IMR-90 (cell line): Measurements from ENCODE around the gene ALAD. TPM values are rescaled to one million over a fixed set of nuclear protein-coding genes. Genes with fewer than 3 reads are reported as not detected.

Experiments used
- ATAC-seq: fragments of 200-7000 bp; cut with Tn5 transposase; 2 replicates; pipeline ENCODE4 v1.9.1; 2020; ENCODE audit warnings: low read depth, mild to moderate bottlenecking, moderate library complexity
- BruUV-seq: library from RNA; stranded (reverse); fragments of 400-500 nt; replicated peaks from 2 replicates; lab custom pipeline; 2021; lab: Mats Ljungman, UMichigan
- CTCF ChIA-PET: fragments of 300-600 bp; formaldehyde crosslinking; extraction: SDS; loops from one replicate; lab custom pipeline; 2021; ENCODE audit warnings: antibody characterized with exemption; lab: Yijun Ruan, JAX
- POLR2A ChIA-PET: fragments of 300-600 bp; sonication (Branson Sonifier 250); formaldehyde crosslinking; loops from one replicate; lab custom pipeline; 2022; ENCODE audit warnings: antibody characterized with exemption; ENCODE audit not compliant: unreplicated experiment; lab: Charles Lee
- DNase-seq: peaks from one replicate; pipeline ENCODE4 v3.0.0; 2013
- H2AFZ ChIP-seq: replicated peaks from 2 replicates; pipeline ENCODE3; 2013; ENCODE audit warnings: low read length, mild to moderate bottlenecking; ENCODE audit not compliant: poor library complexity
- H2AK5ac ChIP-seq: 2 replicates; pipeline ENCODE4 v1.6.1; 2013; ENCODE audit warnings: low read depth, low read length, inconsistent platforms
- H2AK9ac ChIP-seq: replicated peaks from 2 replicates; pipeline ENCODE3; 2013; ENCODE audit warnings: mild to moderate bottlenecking, low read depth, low read length, moderate library complexity; ENCODE audit not compliant: poor library complexity
- H2BK120ac ChIP-seq: 2 replicates; pipeline ENCODE4 v1.6.1; 2013; ENCODE audit warnings: low read depth, low read length, inconsistent platforms
- H2BK15ac ChIP-seq: 3 replicates; pipeline ENCODE4 v1.6.1; 2013; ENCODE audit warnings: low read depth, low read length, inconsistent platforms
- H2BK20ac ChIP-seq: 2 replicates; pipeline ENCODE4 v1.6.1; 2013; ENCODE audit warnings: low read depth, mild to moderate bottlenecking, inconsistent platforms, low read length, moderate library complexity
- H2BK5ac ChIP-seq: 2 replicates; pipeline ENCODE4 v1.6.1; 2013; ENCODE audit warnings: mild to moderate bottlenecking, low read depth, low read length, inconsistent platforms; ENCODE audit not compliant: poor library complexity, severe bottlenecking
- H3K14ac ChIP-seq: replicated peaks from 2 replicates; pipeline ENCODE4 v1.6.1; 2013; ENCODE audit warnings: low read depth, low read length, inconsistent platforms
- H3K18ac ChIP-seq: 2 replicates; pipeline ENCODE4 v1.6.1; 2013; ENCODE audit warnings: low read depth, low read length, control low read depth
- H3K23ac ChIP-seq: 2 replicates; pipeline ENCODE4 v1.6.1; 2013; ENCODE audit warnings: low read depth, low read length, inconsistent platforms
- H3K27ac ChIP-seq: 2 replicates; pipeline ENCODE4 v1.5.1; 2013; ENCODE audit warnings: mild to moderate bottlenecking, control low read depth, low read length; ENCODE audit not compliant: insufficient read depth
- H3K27me3 ChIP-seq: 2 replicates; pipeline ENCODE4 v1.6.1; 2013; ENCODE audit warnings: low read length; ENCODE audit not compliant: control insufficient read depth, insufficient read depth
- H3K36me3 ChIP-seq: 2 replicates; pipeline ENCODE4 v1.6.1; 2013; ENCODE audit warnings: low read length, mixed read lengths; ENCODE audit not compliant: control insufficient read depth, insufficient read depth
- H3K4ac ChIP-seq: 2 replicates; pipeline ENCODE4 v1.6.1; 2013; ENCODE audit warnings: low read depth, low read length, inconsistent platforms
- H3K4me1 ChIP-seq: 2 replicates; pipeline ENCODE4 v1.6.1; 2013; ENCODE audit warnings: low read length, mixed read lengths; ENCODE audit not compliant: control insufficient read depth, insufficient read depth
- H3K4me2 ChIP-seq: 2 replicates; pipeline ENCODE4 v1.6.1; 2013; ENCODE audit warnings: low read depth, mild to moderate bottlenecking, control low read depth, low read length, moderate library complexity
- H3K4me3 ChIP-seq: 2 replicates; pipeline ENCODE4 v1.5.1; 2013; ENCODE audit warnings: low read depth, mild to moderate bottlenecking, control low read depth, low read length, moderate library complexity; ENCODE audit not compliant: insufficient read depth
- H3K56ac ChIP-seq: 2 replicates; pipeline ENCODE4 v1.6.1; 2013; ENCODE audit warnings: low read length, inconsistent platforms; ENCODE audit not compliant: insufficient read depth; ENCODE audit errors: extremely low read depth
- H3K79me1 ChIP-seq, 2 experiments: 2 replicates each; pipeline ENCODE4 v1.6.1; 2013; ENCODE audit warnings: low read length in 2 of 2, inconsistent platforms in 1 of 2, low read depth in 1 of 2
- H3K9ac ChIP-seq: 2 replicates; pipeline ENCODE4 v1.6.1; 2013; ENCODE audit warnings: low read depth, low read length, control low read depth
- H3K9me1 ChIP-seq: 2 replicates; pipeline ENCODE4 v1.6.1; 2013; ENCODE audit warnings: low read length, inconsistent platforms; ENCODE audit not compliant: insufficient read depth
- H3K9me3 ChIP-seq: 2 replicates; pipeline ENCODE4 v1.6.1; 2013; ENCODE audit warnings: low read length; ENCODE audit not compliant: control insufficient read depth, insufficient read depth
- H4K20me1 ChIP-seq: 2 replicates; pipeline ENCODE4 v1.6.1; 2013; ENCODE audit warnings: low read length, inconsistent platforms; ENCODE audit not compliant: insufficient read depth
- H4K5ac ChIP-seq: 2 replicates; pipeline ENCODE4 v1.6.1; 2013; ENCODE audit warnings: mild to moderate bottlenecking, low read depth, low read length, control low read depth
- H4K8ac ChIP-seq, 2 experiments: 2 replicates each; pipeline ENCODE4 v1.6.1; 2013; ENCODE audit warnings: low read depth in 2 of 2, low read length in 2 of 2, control low read depth in 1 of 2, inconsistent platforms in 1 of 2
- H4K91ac ChIP-seq: 2 replicates; pipeline ENCODE4 v1.6.1; 2013; ENCODE audit warnings: low read depth, low read length, inconsistent platforms; ENCODE audit not compliant: insufficient read depth
- MXI1 ChIP-seq: IDR thresholded peaks from 2 replicates; pipeline ENCODE4 v1.6.1; 2012; ENCODE audit warnings: low read depth, mild to moderate bottlenecking, low read length, moderate library complexity, borderline replicate concordance
- WGBS, 2 experiments: methylation state at CpG; one replicate each; pipeline versions ENCODE4 v1.1.5 to v1.1.7; 2013; ENCODE audit warnings: missing lambda C conversion rate in 2 of 2; ENCODE audit not compliant: insufficient read length in 1 of 2; ENCODE audit errors: extremely low coverage in 2 of 2; 5-methylcytosine and 5-hydroxymethylcytosine counted together
- dilution Hi-C: fragments of 300-500 bp; cut with HindIII; formaldehyde crosslinking; loops from one replicate; pipeline ENCODE4 v1.14.3; 2018; ENCODE audit warnings: low sequenced_read_pairs; ENCODE audit not compliant: unreplicated experiment
- in situ Hi-C: fragments of 300-500 bp; cut with MboI; formaldehyde crosslinking; loops from 3 replicates; pipeline ENCODE4 v1.14.3; 2019; ENCODE audit warnings: low sequenced_read_pairs, inconsistent platforms, mixed read lengths
- intact Hi-C: fragments of 100-400 bp; cut with micrococcal nuclease; formaldehyde crosslinking; loops from 2 replicates; pipeline ENCODE4 v1.10.0; 2022
- polyA plus RNA-seq, 3 experiments: library from polyadenylated mRNA; depleted of rRNA; stranded (reverse); fragments of >200 nt; gene quantifications; 2 replicates each; pipeline ENCODE4 v1.2.3, GENCODE V29; 2012; ENCODE audit warnings: low replicate concordance in 1 of 3
- total RNA-seq: library from RNA; depleted of rRNA; stranded (reverse); fragments of >200 nt; gene quantifications from 2 replicates; pipeline ENCODE4 v1.2.3, GENCODE V29; 2012

Gene ALAD
- total and polyA plus RNA-seq, 2 of the 4 experiments (the other 2 are of a cell fraction) = 11.1 to 15.6 TPM

DNA sequence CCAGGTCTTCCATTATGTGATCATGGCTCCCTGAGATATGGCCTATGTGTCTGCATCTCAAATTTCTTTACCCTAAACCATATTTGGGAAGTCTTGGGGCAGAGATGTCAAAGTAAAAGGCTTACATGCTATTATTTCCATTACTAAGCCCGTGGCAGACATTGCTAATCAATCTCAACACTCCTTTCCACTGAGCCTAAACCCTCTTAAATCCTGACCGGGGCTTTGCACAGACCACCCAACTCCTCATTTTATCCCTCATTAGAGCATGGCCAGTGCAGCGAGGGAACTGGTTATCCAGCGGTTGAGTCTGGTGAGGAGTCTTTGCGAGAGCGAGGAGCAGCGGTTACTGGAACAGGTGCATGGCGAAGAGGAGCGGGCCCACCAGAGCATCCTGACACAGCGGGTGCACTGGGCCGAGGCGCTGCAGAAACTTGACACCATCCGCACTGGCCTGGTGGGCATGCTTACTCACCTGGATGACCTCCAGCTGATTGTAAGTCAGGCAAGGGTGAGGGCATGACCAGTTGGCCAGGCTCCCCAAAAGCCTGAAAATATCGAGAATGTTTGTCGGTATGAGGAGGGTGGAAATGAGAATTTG lies 40.7 kb downstream of the ALAD start:
- no peak overlapping the region for H3K18ac ChIP-seq
- intact Hi-C loops = no loop called here
- H2AK9ac ChIP-seq = no peak overlapping the region
- H3K56ac ChIP-seq = no peak overlapping the region
- no peak overlapping the region for H2BK120ac ChIP-seq
- no peak overlapping the region for H2AK5ac ChIP-seq
- 40 to 100% methylated on average over 2 of the region's 15 CpGs for WGBS, 2 experiments
- no peak overlapping the region for H3K4ac ChIP-seq
- no peak overlapping the region for H4K5ac ChIP-seq
- dilution Hi-C loops = no loop called here
- H4K8ac ChIP-seq = no peak overlapping the region
- H2BK5ac ChIP-seq = no peak overlapping the region
- in situ Hi-C loops = no loop called here
- no TSS peak for BruUV-seq
- POLR2A ChIA-PET = no interaction called here
- no peak overlapping the region for H2BK20ac ChIP-seq
- no peaks in the 10 kb centered on the region for H4K20me1 ChIP-seq
- H3K23ac ChIP-seq = no peak overlapping the region
- no peaks in the 10 kb centered on the region for H3K79me1 ChIP-seq
- no peak overlapping the region for H3K9ac ChIP-seq
- H3K14ac ChIP-seq = no peak overlapping the region
- no peak overlapping the region for H3K4me2 ChIP-seq
- CTCF ChIA-PET = no interaction called here
- H3K27ac ChIP-seq = no peak overlapping the region
- no peaks in the 10 kb centered on the region for H3K9me3 ChIP-seq
- ATAC-seq (no peak), DNase-seq (no peak)
- no peak overlapping the region for H3K4me3 ChIP-seq
- H4K91ac ChIP-seq = no peak overlapping the region
- peaks cover 39% of the 10 kb centered on the region for H3K27me3 ChIP-seq
- no peak overlapping the region for H2BK15ac ChIP-seq
- no peak overlapping the region for H2AFZ ChIP-seq
- no peak for TF ChIP-seq MXI1
- peaks cover 3% of the 10 kb centered on the region; the same call in 1 of the 2 replicates for H3K9me1 ChIP-seq
- H3K36me3 ChIP-seq = no peaks in the 10 kb centered on the region
- H3K4me1 ChIP-seq = no peaks in the 10 kb centered on the region
